ENCODE measurements around the gene INPP5A. TPM values are rescaled to one million over a fixed set of nuclear protein-coding genes. Genes with fewer than 3 reads are reported as not detected.

Gene INPP5A
- total RNA-seq, 1 experiment from 2014 or later = 16.6 TPM

- peaks cover 7% of the 10 kb centered on the region for H3K4me1 Mint-ChIP-seq (ENCODE audit: low read depth, unreplicated experiment)
- CTCF ChIA-PET = no interaction called here
- no TSS peak for BruUV-seq (replicated peaks)
- peaks cover 8% of the 10 kb centered on the region for H3K36me3 Mint-ChIP-seq (ENCODE audit: insufficient read depth, unreplicated experiment)
- DNase-seq = no peak
- no peak for TF ChIP-seq CTCF (IDR thresholded peaks at IDR 0.05; ENCODE audit: unreplicated experiment)
- intact Hi-C loops (cut with micrococcal nuclease; ENCODE audit: unreplicated experiment) = no loop called here
- no peak overlapping the region for H3K27ac Mint-ChIP-seq (ENCODE audit: unreplicated experiment)
- no peak overlapping the region for H3K4me3 Mint-ChIP-seq (ENCODE audit: low read depth, unreplicated experiment)
- no peaks in the 10 kb centered on the region for H3K27me3 Mint-ChIP-seq (ENCODE audit: unreplicated experiment)
- no peaks in the 10 kb centered on the region for H3K9me3 Mint-ChIP-seq (ENCODE audit: low read depth, unreplicated experiment)
Measured at GRCh38 chr10:132548106-132548823, 10.7 kb downstream of the INPP5A start.

GRCh38 chr10:132548869-132549268, 11.3 kb downstream of the INPP5A start:
- no peak for DNase-seq
- intact Hi-C loops (cut with micrococcal nuclease; ENCODE audit: unreplicated experiment) = no loop called here
- H3K4me1 Mint-ChIP-seq (ENCODE audit: low read depth, unreplicated experiment) = peaks cover 7% of the 10 kb centered on the region
- CTCF ChIA-PET = no interaction called here
- no peak overlapping the region for H3K4me3 Mint-ChIP-seq (ENCODE audit: low read depth, unreplicated experiment)
- H3K9me3 Mint-ChIP-seq (ENCODE audit: low read depth, unreplicated experiment) = no peaks in the 10 kb centered on the region
- no peak overlapping the region for H3K27ac Mint-ChIP-seq (ENCODE audit: unreplicated experiment)
- BruUV-seq (replicated peaks) = no TSS peak
- peaks cover 8% of the 10 kb centered on the region for H3K36me3 Mint-ChIP-seq (ENCODE audit: insufficient read depth, unreplicated experiment)
- H3K27me3 Mint-ChIP-seq (ENCODE audit: unreplicated experiment) = no peaks in the 10 kb centered on the region
- no peak for TF ChIP-seq CTCF (IDR thresholded peaks at IDR 0.05; ENCODE audit: unreplicated experiment)

GRCh38 chr10:132549371-132549770, 11.8 kb downstream of the INPP5A start:
- H3K4me3 Mint-ChIP-seq (ENCODE audit: low read depth, unreplicated experiment) = no peak overlapping the region
- CTCF ChIA-PET = no interaction called here
- no peak overlapping the region for H3K27ac Mint-ChIP-seq (ENCODE audit: unreplicated experiment)
- BruUV-seq (replicated peaks) = no TSS peak
- no peak for TF ChIP-seq CTCF (IDR thresholded peaks at IDR 0.05; ENCODE audit: unreplicated experiment)
- intact Hi-C loops (cut with micrococcal nuclease; ENCODE audit: unreplicated experiment) = no loop called here
- no peak for DNase-seq
- peaks cover 7% of the 10 kb centered on the region for H3K4me1 Mint-ChIP-seq (ENCODE audit: low read depth, unreplicated experiment)
- no peaks in the 10 kb centered on the region for H3K9me3 Mint-ChIP-seq (ENCODE audit: low read depth, unreplicated experiment)
- peaks cover 8% of the 10 kb centered on the region for H3K36me3 Mint-ChIP-seq (ENCODE audit: insufficient read depth, unreplicated experiment)
- H3K27me3 Mint-ChIP-seq (ENCODE audit: unreplicated experiment) = no peaks in the 10 kb centered on the region

GRCh38 chr10:132550366-132551092, 12.9 kb downstream of the INPP5A start:
- intact Hi-C loops (cut with micrococcal nuclease; ENCODE audit: unreplicated experiment) = no loop called here
- H3K9me3 Mint-ChIP-seq (ENCODE audit: low read depth, unreplicated experiment) = no peaks in the 10 kb centered on the region
- no peak overlapping the region for H3K27ac Mint-ChIP-seq (ENCODE audit: unreplicated experiment)
- no peaks in the 10 kb centered on the region for H3K27me3 Mint-ChIP-seq (ENCODE audit: unreplicated experiment)
- H3K4me3 Mint-ChIP-seq (ENCODE audit: low read depth, unreplicated experiment) = no peak overlapping the region
- CTCF ChIA-PET = no interaction called here
- no TSS peak for BruUV-seq (replicated peaks)
- TF ChIP-seq CTCF (IDR thresholded peaks at IDR 0.05; ENCODE audit: unreplicated experiment) = no peak
- peaks cover 7% of the 10 kb centered on the region for H3K4me1 Mint-ChIP-seq (ENCODE audit: low read depth, unreplicated experiment)
- DNase-seq = no peak
- H3K36me3 Mint-ChIP-seq (ENCODE audit: insufficient read depth, unreplicated experiment) = no peaks in the 10 kb centered on the region

Measured in Calu3 (cell line).